Endothelial cell of umbilical vein (primary cell): ENCODE data around the gene REPS1. TPM values are rescaled to one million over a fixed set of nuclear protein-coding genes. Genes with fewer than 3 reads are reported as not detected.

ENCODE experiments used
- BruUV-seq: library from RNA; stranded (reverse); fragments of 400-500 nt; replicated peaks from 2 replicates; lab custom pipeline; 2021; lab: Mats Ljungman, UMichigan
- CTCF ChIA-PET: fragments of 300-600, 350-600 bp; sonication (Branson Sonifier 250); formaldehyde crosslinking; loops from one replicate; lab custom pipeline; 2021; ENCODE audit warnings: antibody characterized with exemption, inconsistent platforms; lab: Charles Lee
- POLR2A ChIA-PET: fragments of 300-600, 350-600 bp; sonication (Branson Sonifier 250); formaldehyde crosslinking; loops from one replicate; lab custom pipeline; 2021; ENCODE audit warnings: antibody characterized with exemption, inconsistent platforms; lab: Charles Lee
- DNase-seq: peaks from one replicate; pipeline ENCODE4 v3.0.0-alpha.2; 2011; ENCODE audit warnings: low read depth, low spot score
- FAIRE-seq: peaks from 2 replicates; lab custom pipeline; 2011; peaks lifted over from hg19 to GRCh38; lab: Jason Lieb, UNC
- H2AFZ ChIP-seq: 2 replicates; pipeline ENCODE4 v1.6.0; 2012; ENCODE audit warnings: low read depth, low read length, control low read depth, inconsistent platforms
- H3K27ac ChIP-seq: 2 replicates; pipeline ENCODE4 v1.5.1; 2011; ENCODE audit warnings: low read depth, mild to moderate bottlenecking, control low read depth, low read length, moderate library complexity; ENCODE audit not compliant: insufficient read depth
- H3K27me3 ChIP-seq, 2 experiments: 2 replicates each; pipeline versions ENCODE4 v1.6.0 to v1.6.1; 2011; ENCODE audit warnings: low read length in 2 of 2, mixed read lengths in 1 of 2; ENCODE audit not compliant: control insufficient read depth in 2 of 2, insufficient read depth in 2 of 2
- H3K36me3 ChIP-seq, 2 experiments: 2 replicates in 1 of 2; 3 replicates in 1 of 2; pipeline ENCODE4 v1.5.1; 2011; ENCODE audit warnings: low read length in 2 of 2, mild to moderate bottlenecking in 1 of 2, moderate library complexity in 1 of 2; ENCODE audit not compliant: control insufficient read depth in 2 of 2, insufficient read depth in 2 of 2; ENCODE audit errors: extremely low read depth in 1 of 2
- H3K4me1 ChIP-seq: 3 replicates; pipeline ENCODE4 v1.5.1; 2011; ENCODE audit warnings: mild to moderate bottlenecking, low read length; ENCODE audit not compliant: control insufficient read depth, insufficient read depth; ENCODE audit errors: extremely low read depth
- H3K4me2 ChIP-seq: 2 replicates; pipeline ENCODE4 v1.6.1; 2011; ENCODE audit warnings: low read length, control low read depth, mixed read lengths; ENCODE audit not compliant: insufficient read depth
- H3K4me3 ChIP-seq, 3 experiments: fragments of 200-600 bp in 1 of 3; sonication (generic), shearing (Covaris generic) in 1 of 3; replicated peaks in 1 of 3; 2 replicates each; pipeline ENCODE4 v1.5.1; 2011 to 2016; ENCODE audit warnings: control low read depth in 3 of 3, low read length in 3 of 3, mild to moderate bottlenecking in 2 of 3, inconsistent platforms in 1 of 3, low read depth in 1 of 3, moderate library complexity in 1 of 3; ENCODE audit not compliant: insufficient read depth in 1 of 3
- H3K79me2 ChIP-seq: 2 replicates; pipeline ENCODE4 v1.6.0; 2012; ENCODE audit warnings: low read length, inconsistent platforms; ENCODE audit not compliant: control insufficient read depth, insufficient read depth
- H3K9ac ChIP-seq: replicated peaks from 2 replicates; pipeline ENCODE3; 2011; ENCODE audit warnings: low read length, control low read depth; ENCODE audit not compliant: insufficient read depth; ENCODE audit errors: extremely low read depth
- H3K9me1 ChIP-seq: replicated peaks from 3 replicates; pipeline ENCODE4 v1.6.0; 2011; ENCODE audit warnings: mild to moderate bottlenecking, low read length; ENCODE audit not compliant: control insufficient read depth, insufficient read depth; ENCODE audit errors: extremely low read depth
- H3K9me3 ChIP-seq: replicated peaks from 2 replicates; pipeline ENCODE4 v1.5.1; 2012; ENCODE audit warnings: low read length, inconsistent platforms; ENCODE audit not compliant: control insufficient read depth, insufficient read depth
- H4K20me1 ChIP-seq: replicated peaks from 2 replicates; pipeline ENCODE3; 2011; ENCODE audit warnings: mild to moderate bottlenecking, low read length; ENCODE audit not compliant: control insufficient read depth, insufficient read depth; ENCODE audit errors: extremely low read depth
- CTCF ChIP-seq, 2 donors: IDR thresholded peaks; 1 replicate in 1 of 2; 2 replicates in 1 of 2; pipeline ENCODE4 v1.5.1; 2011; ENCODE audit warnings: low read length in 2 of 2, mild to moderate bottlenecking in 2 of 2, moderate library complexity in 2 of 2, control low read depth in 1 of 2, inconsistent platforms in 1 of 2, low read depth in 1 of 2; ENCODE audit not compliant: insufficient read depth in 1 of 2; ENCODE audit errors: extremely low read depth in 1 of 2
- EZH2 ChIP-seq: IDR thresholded peaks from 2 replicates; pipeline ENCODE4 v1.6.1; 2012; ENCODE audit warnings: borderline replicate concordance, low read depth, mild to moderate bottlenecking, moderate library complexity, low read length, inconsistent platforms; ENCODE audit not compliant: severe bottlenecking
- FOS ChIP-seq: IDR thresholded peaks from 2 replicates; pipeline ENCODE4 v1.6.1; 2011; ENCODE audit warnings: mild to moderate bottlenecking, low read length, moderate library complexity, borderline replicate concordance; ENCODE audit not compliant: insufficient read depth
- JUN ChIP-seq: IDR thresholded peaks from 2 replicates; pipeline ENCODE4 v1.6.1; 2011; ENCODE audit warnings: borderline replicate concordance, low read depth; ENCODE audit not compliant: insufficient read length, insufficient read depth
- dilution Hi-C: fragments of 300-500 bp; cut with MboI; formaldehyde crosslinking; loops from one replicate; pipeline ENCODE4 v1.15.0; 2019; ENCODE audit warnings: low sequenced_read_pairs; ENCODE audit not compliant: extremely low pct_ligation_motif_present
- intact Hi-C: fragments of 100-400 bp; cut with micrococcal nuclease; formaldehyde crosslinking; loops from one replicate; pipeline ENCODE4 v1.10.0; 2022
- polyA plus RNA-seq, 4 experiments: library from polyadenylated mRNA; depleted of rRNA in 3 of 4; stranded (reverse) in 3 of 4; unstranded in 1 of 4; fragments of >200 nt; gene quantifications; 2 replicates each; pipeline versions ENCODE4 v1.2.1 to v1.2.3, GENCODE V29; 2011 to 2012; ENCODE audit warnings: missing spikeins in 1 of 4
- total RNA-seq: library from RNA; stranded (reverse); gene quantifications from 2 replicates; pipeline ENCODE4 v1.2.3, GENCODE V29; 2021

Gene REPS1
- total and polyA plus RNA-seq, 2 donors (not counting 3 experiments of a cell fraction or from before 2014, with no cell fraction given) = 20.6 to 35.0 TPM

DNA sequence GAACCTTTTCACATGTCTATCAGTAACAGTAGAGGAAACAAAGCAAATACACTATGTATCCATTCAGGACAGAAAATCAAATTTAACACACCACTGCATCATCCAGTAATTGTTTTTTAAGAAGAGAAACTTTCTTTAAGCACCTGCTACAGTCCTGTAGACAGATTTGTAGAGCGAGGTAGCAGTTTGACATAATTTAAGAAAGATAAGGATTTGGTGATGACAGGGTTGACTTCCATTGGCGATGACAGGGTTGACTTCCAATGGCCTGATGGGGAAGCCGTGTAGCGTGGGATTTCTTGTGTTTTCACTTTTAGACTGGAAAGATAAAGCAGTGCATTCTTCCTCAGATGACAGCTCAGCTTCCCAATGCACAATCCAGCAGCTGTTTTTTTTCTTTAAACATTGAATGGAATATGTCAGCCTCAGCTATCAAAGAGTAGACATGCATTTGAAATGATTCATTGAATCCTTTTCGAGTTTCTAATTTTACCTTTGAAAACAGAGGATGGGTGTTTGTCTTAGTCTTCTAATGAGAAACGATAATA is 123.6 kb downstream of the REPS1 start:
- FAIRE-seq = no peak
- CTCF ChIA-PET = interaction anchor here (0.7 to 1.3 kb wide), 2 partner anchors 19 to 30 kb away, joined by 3 read pairs; no protein-coding TSS in a partner anchor

More for the DNA sequence above, 123.6 kb downstream of the REPS1 start:
- H4K20me1 ChIP-seq = no peaks in the 10 kb centered on the region
- no TSS peak for BruUV-seq
- intact Hi-C loops = no loop called here
- H3K9ac ChIP-seq = no peak overlapping the region
- dilution Hi-C loops = no loop called here
- POLR2A ChIA-PET = no interaction called here
- no peaks in the 10 kb centered on the region for H3K79me2 ChIP-seq
- no peaks in the 10 kb centered on the region for H3K4me1 ChIP-seq
- TF ChIP-seq FOS (no peak), CTCF (IDR thresholded peaks at IDR 0.05; ENCODE audit: extremely low read depth in 1 of 2, insufficient read depth in 1 of 2, low read depth in 1 of 2, low read length in 2 of 2) (no peak), EZH2 (no peak), JUN (no peak)
- H3K4me2 ChIP-seq = no peak overlapping the region
- H3K27ac ChIP-seq = no peak overlapping the region
- no peak overlapping the region for H3K4me3 ChIP-seq
- no peaks in the 10 kb centered on the region for H3K36me3 ChIP-seq
- H3K9me1 ChIP-seq = no peaks in the 10 kb centered on the region
- DNase-seq = no peak
- H3K9me3 ChIP-seq = no peaks in the 10 kb centered on the region
- H2AFZ ChIP-seq = no peak overlapping the region
- H3K27me3 ChIP-seq = peaks cover 0 to 2% of the 10 kb centered on the region in 2 experiments
